ENCODE measurements around the gene FOXA1. TPM values are rescaled to one million over a fixed set of nuclear protein-coding genes. Genes with fewer than 3 reads are reported as not detected.

FOXA1 gene
- total RNA-seq, 4 donors from 2014 or later: 27.7 to 34.4 (median 29.1) TPM

DNA sequence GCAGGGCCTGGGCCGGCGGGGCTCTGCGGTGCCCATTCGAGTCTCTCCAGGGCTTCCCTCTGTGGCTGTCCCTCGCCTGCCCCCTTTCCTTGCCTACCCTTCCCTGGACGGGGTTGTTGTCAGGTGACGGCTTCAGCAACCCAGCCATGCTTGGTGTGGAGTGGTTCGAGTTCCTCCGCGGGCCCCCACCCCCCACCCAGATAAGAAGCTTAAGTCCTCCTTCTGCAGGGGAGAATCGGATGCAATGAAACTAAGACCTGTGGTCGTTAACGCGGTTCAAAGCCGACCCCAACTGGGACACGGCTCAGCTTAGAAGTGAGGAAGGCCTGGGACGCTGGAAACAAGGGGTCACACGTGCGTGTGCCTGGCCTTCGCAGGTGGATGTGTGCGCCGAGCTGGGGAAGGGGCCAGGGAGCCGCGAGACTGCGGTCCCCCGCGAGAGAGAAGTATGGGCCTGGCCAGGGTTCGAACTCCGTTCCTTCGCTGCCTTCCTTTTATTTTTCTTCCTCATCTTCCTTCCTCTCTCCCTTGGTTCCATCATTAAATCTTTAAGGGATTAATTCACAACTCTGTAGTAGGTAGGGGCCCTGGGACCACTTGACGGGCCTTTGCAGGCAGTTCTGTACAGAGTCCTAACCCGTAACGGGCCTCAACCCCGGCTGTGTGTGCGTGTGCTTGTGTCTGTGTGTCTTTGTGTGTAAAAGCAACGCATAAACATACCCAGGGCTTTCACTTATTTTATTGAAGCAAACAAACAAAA lies 3.9 kb upstream of the FOXA1 start:
- Histone ChIP-seq H3K27me3 (peaks cover 0 to 99% (median 16%) of the 10 kb centered on the region in 4 donors), H3K4me3 (peak overlapping the region; percentile 27 to 59 (median 44)), H3K27ac (peak overlapping the region; percentile 71 to 95 (median 90)), H3K9me3 (no peaks in the 10 kb centered on the region), H3K36me3 (no peaks in the 10 kb centered on the region), H3K4me1 (peaks cover 24 to 70% (median 27%) of the 10 kb centered on the region in 3 donors)
- intact Hi-C loops (cut with DNase I): no loop called here
- no peak for DNase-seq
- 19 to 24% methylated on average over 14 to 20 of the region's 36 CpGs for WGBS, 2 donors
- TF ChIP-seq, protein P1, sequence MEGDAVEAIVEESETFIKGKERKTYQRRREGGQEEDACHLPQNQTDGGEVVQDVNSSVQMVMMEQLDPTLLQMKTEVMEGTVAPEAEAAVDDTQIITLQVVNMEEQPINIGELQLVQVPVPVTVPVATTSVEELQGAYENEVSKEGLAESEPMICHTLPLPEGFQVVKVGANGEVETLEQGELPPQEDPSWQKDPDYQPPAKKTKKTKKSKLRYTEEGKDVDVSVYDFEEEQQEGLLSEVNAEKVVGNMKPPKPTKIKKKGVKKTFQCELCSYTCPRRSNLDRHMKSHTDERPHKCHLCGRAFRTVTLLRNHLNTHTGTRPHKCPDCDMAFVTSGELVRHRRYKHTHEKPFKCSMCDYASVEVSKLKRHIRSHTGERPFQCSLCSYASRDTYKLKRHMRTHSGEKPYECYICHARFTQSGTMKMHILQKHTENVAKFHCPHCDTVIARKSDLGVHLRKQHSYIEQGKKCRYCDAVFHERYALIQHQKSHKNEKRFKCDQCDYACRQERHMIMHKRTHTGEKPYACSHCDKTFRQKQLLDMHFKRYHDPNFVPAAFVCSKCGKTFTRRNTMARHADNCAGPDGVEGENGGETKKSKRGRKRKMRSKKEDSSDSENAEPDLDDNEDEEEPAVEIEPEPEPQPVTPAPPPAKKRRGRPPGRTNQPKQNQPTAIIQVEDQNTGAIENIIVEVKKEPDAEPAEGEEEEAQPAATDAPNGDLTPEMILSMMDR (IDR thresholded peaks at IDR 0.05): no peak
- no peak for TF ChIP-seq POLR2A (IDR thresholded peaks at IDR 0.05)

DNA sequence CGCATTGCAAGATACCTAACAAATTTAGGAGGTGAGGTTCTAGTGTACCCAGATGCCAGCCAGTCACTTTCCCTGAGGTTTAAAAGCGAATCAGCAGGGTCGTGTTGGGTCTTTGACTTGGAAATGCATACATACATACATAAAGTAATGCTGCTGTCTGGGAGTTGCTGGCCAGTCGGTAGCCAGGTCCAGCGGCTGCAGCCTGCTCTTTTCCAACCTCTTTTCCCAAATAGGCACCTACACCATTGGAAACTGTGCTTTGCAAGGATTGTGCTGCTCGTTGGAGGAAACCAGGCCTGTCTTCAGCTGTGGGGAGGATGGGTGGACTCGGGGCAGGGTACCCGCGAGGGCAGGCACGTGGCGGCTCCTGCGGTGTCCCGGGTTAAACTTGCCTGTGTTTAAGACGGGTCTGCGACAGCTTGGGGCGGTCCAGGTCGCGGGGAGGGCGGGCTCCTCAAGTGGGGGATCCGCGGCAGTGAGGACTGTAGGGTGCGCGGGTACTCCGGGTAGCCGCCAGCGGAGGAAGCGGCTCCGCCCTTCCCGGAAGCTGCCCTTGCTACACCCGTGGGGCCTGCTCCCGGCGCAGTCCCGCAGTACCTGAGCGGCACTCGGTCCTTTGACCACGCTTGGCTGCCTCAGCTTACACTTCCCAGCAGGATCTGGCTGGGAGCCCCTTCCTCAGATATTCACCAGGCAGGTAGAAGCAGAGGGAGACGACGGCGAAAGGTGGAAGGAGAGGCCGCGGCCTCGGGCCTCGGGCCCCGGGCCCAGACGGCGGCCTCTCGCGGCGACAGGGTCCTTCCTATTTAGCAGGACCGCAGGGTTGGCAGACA lies 3.1 kb upstream of the FOXA1 start:
- peak overlapping the region; percentile 27 to 59 (median 44) for H3K4me3 ChIP-seq
- H3K36me3 ChIP-seq: no peaks in the 10 kb centered on the region
- peaks cover 24 to 72% (median 27%) of the 10 kb centered on the region in 3 donors for H3K4me1 ChIP-seq
- peak overlapping the region; percentile 71 to 95 (median 90) for H3K27ac ChIP-seq
- H3K9me3 ChIP-seq: no peaks in the 10 kb centered on the region
- WGBS, 2 donors: 7 to 15% methylated on average over 6 to 17 of the region's 50 CpGs
- TF ChIP-seq, protein P1 (IDR thresholded peaks at IDR 0.05): no peak
- no peak for TF ChIP-seq POLR2A (IDR thresholded peaks at IDR 0.05)
- DNase-seq: no peak
- peaks cover 0 to 99% (median 16%) of the 10 kb centered on the region in 4 donors for H3K27me3 ChIP-seq
- intact Hi-C loops (cut with DNase I): no loop called here

DNA sequence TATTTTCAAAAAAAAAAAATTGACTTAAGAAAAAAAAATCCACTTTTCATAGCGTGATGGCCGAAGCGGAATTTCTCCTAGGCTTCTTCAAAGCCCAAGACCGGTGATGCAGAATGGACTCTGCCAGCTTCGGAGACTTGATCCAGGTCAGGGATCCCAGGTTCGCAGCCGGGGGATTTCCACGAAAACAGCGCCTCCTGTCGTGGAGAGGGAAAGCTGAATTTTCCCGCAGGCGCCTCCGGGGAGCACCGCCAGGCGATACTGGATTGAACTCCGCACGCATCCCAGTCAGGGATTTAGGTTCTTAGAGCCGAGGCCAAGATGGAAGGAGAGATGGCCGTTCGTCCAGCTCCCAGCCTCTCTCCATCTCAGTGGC lies 2.5 kb upstream of the FOXA1 start:
- H3K4me1 ChIP-seq: peaks cover 24 to 76% (median 30%) of the 10 kb centered on the region in 3 donors
- intact Hi-C loops (cut with DNase I): no loop called here
- H3K27ac ChIP-seq: peak overlapping the region; percentile 71 to 95 (median 90)
- no peak for DNase-seq
- H3K9me3 ChIP-seq: no peaks in the 10 kb centered on the region
- H3K4me3 ChIP-seq: peak overlapping the region in 3 of 4 donors; percentile 42 to 59 (median 45)
- TF ChIP-seq POLR2A (IDR thresholded peaks at IDR 0.05): no peak
- TF ChIP-seq, protein P1 (IDR thresholded peaks at IDR 0.05): peak in 5 of 6 experiments; percentile 20 to 70 (median 40)
- WGBS, 2 donors: 7 to 24% methylated on average over 18 to 19 of the region's 20 CpGs
- H3K36me3 ChIP-seq: no peaks in the 10 kb centered on the region
- H3K27me3 ChIP-seq: peaks cover 0 to 99% (median 22%) of the 10 kb centered on the region in 4 donors

DNA sequence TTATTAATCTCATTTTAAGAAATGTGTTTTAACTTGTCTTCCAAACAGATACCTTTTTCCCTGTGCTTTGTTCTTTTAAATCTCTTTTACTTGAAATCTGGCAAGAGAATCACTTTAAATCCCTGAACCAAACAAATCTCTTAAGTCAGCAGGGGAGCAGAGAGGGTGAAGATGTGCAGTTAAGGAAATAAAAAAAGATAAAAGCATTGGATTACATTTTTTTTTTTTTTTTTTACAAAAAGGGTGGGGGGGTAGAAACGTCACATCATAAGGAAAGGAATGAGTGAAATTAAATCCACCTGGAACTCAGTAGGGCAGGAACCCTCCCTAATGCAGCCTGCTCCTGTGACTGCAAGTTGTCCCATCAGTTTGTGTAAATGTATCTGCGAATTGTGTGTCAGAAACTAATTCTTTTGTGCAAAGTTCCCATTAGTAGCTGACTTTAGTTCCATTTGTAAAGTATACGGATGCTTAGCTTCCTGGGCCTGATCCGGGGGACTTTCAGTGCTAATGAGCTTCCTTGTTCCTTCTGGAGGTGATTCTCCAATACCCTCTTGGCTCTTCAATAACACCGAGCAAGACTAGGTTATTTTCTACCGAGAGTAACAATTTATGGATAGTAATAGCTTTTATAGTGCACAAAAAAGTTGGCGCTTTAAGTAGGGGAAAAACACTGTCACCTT lies 1.9 kb upstream of the FOXA1 start:
- peak overlapping the region in 1 of 4 donors; percentile 72 for H3K4me3 ChIP-seq
- no peaks in the 10 kb centered on the region for H3K9me3 ChIP-seq
- no peaks in the 10 kb centered on the region for H3K36me3 ChIP-seq
- TF ChIP-seq, protein P1 (IDR thresholded peaks at IDR 0.05): no peak
- TF ChIP-seq POLR2A (IDR thresholded peaks at IDR 0.05): no peak
- peaks cover 24 to 82% (median 32%) of the 10 kb centered on the region in 3 donors for H3K4me1 ChIP-seq
- peaks cover 0 to 99% (median 24%) of the 10 kb centered on the region in 4 donors for H3K27me3 ChIP-seq
- WGBS, 2 donors: 8 to 21% methylated on average over 7 of the region's 7 CpGs
- no peak for DNase-seq
- intact Hi-C loops (cut with DNase I): no loop called here
- peak overlapping the region; percentile 89 to 95 (median 92) for H3K27ac ChIP-seq
